Mesendoderm (in vitro differentiated cells): Measurements from ENCODE around the gene CHMP1B.
A peak's percentile ranks its signal among the peaks of the same experiment; 100 is the strongest.

ENCODE experiments used
- DNase-seq: peaks from one replicate; pipeline ENCODE4 v3.0.0; 2013
- H2AK5ac ChIP-seq: 2 replicates; pipeline ENCODE4 v1.6.1; 2013; ENCODE audit warnings: low read length, inconsistent platforms
- H2BK120ac ChIP-seq: 2 replicates; pipeline ENCODE4 v1.6.1; 2013; ENCODE audit warnings: low read depth, mild to moderate bottlenecking, low read length, moderate library complexity, mixed read lengths
- H2BK15ac ChIP-seq: replicated peaks from 2 replicates; pipeline ENCODE4 v1.6.1; 2013; ENCODE audit warnings: low read depth, mild to moderate bottlenecking, moderate library complexity
- H2BK5ac ChIP-seq: 2 replicates; pipeline ENCODE4 v1.6.1; 2013; ENCODE audit warnings: low read length, inconsistent platforms
- H3K18ac ChIP-seq: 2 replicates; pipeline ENCODE4 v1.6.1; 2013; ENCODE audit warnings: mild to moderate bottlenecking, low read length, mixed read lengths
- H3K23ac ChIP-seq: one replicate; pipeline ENCODE4 v1.6.1; 2013; ENCODE audit warnings: low read length
- H3K27ac ChIP-seq: 2 replicates; pipeline ENCODE4 v1.5.1; 2013; ENCODE audit warnings: low read depth, mild to moderate bottlenecking, inconsistent platforms, low read length, moderate library complexity
- H3K27me3 ChIP-seq: 2 replicates; pipeline ENCODE4 v1.6.1; 2013; ENCODE audit warnings: low read length, control low read depth, mild to moderate bottlenecking, inconsistent platforms; ENCODE audit not compliant: insufficient read depth, poor library complexity
- H3K36me3 ChIP-seq: 2 replicates; pipeline ENCODE4 v1.6.1; 2013; ENCODE audit warnings: low read length, inconsistent platforms; ENCODE audit not compliant: control insufficient read depth, insufficient read depth
- H3K4ac ChIP-seq: one replicate; pipeline ENCODE4 v1.6.1; 2013; ENCODE audit warnings: low read depth, mild to moderate bottlenecking, low read length, moderate library complexity
- H3K4me1 ChIP-seq: 2 replicates; pipeline ENCODE4 v1.6.1; 2013; ENCODE audit warnings: low read depth, low read length, inconsistent platforms; ENCODE audit not compliant: control insufficient read depth
- H3K4me2 ChIP-seq: 2 replicates; pipeline ENCODE4 v1.6.1; 2013; ENCODE audit warnings: low read length
- H3K4me3 ChIP-seq: 2 replicates; pipeline ENCODE4 v1.5.1; 2013; ENCODE audit warnings: mild to moderate bottlenecking, low read length
- H3K56ac ChIP-seq: one replicate; pipeline ENCODE4 v1.6.1; 2013; ENCODE audit warnings: low read length
- H3K79me1 ChIP-seq: 2 replicates; pipeline ENCODE4 v1.6.1; 2013; ENCODE audit warnings: low read length, inconsistent platforms
- H3K79me2 ChIP-seq: 2 replicates; pipeline ENCODE4 v1.6.1; 2013; ENCODE audit warnings: mild to moderate bottlenecking, low read length; ENCODE audit not compliant: control insufficient read depth, insufficient read depth
- H3K9ac ChIP-seq: 2 replicates; pipeline ENCODE4 v1.6.1; 2013; ENCODE audit warnings: low read length, inconsistent platforms
- H4K5ac ChIP-seq: one replicate; pipeline ENCODE4 v1.6.1; 2013; ENCODE audit warnings: low read length
- H4K8ac ChIP-seq: one replicate; pipeline ENCODE4 v1.6.1; 2013; ENCODE audit warnings: low read depth, mild to moderate bottlenecking, control low read depth, low read length, moderate library complexity
- WGBS: extraction: QIAGEN DNeasy Blood & Tissue Kit; methylation state at CpG from one replicate; pipeline ENCODE4 v1.1.7; 2013; ENCODE audit warnings: low lambda C conversion rate, missing lambda C conversion rate; ENCODE audit not compliant: insufficient coverage; ENCODE audit errors: extremely low coverage; 5-methylcytosine and 5-hydroxymethylcytosine counted together

CHMP1B gene

DNA sequence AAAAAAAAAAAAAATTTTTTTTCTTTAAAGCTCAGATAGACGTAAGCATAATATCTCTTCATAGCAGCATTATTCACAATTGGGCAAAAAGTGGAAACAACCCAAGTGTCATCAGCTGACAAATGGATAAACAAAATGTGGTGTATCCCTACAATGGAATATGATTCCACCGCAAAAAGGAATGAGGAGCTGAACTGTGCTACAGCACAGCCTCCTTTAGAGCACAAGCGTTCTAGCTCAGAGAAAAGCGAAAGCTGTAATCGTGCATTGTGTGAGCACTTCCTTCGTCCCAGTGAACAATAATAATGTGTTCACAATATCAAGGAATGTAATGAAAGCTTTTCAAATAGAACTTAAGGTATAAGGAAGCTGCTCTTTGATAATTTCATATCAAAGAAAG, 11.7 kb upstream of the CHMP1B start:
- H3K4ac ChIP-seq: no peak overlapping the region
- H2BK120ac ChIP-seq: no peak overlapping the region
- no peak overlapping the region for H2AK5ac ChIP-seq
- H3K18ac ChIP-seq: no peak overlapping the region
- no peak overlapping the region for H2BK5ac ChIP-seq
- H3K27ac ChIP-seq: no peak overlapping the region
- no peaks in the 10 kb centered on the region for H3K79me2 ChIP-seq
- no peak for DNase-seq
- no peak overlapping the region for H4K8ac ChIP-seq
- no peak overlapping the region for H3K9ac ChIP-seq
- WGBS: no CpG with 5 or more reads among the region's 6 CpGs
- H4K5ac ChIP-seq: no peak overlapping the region
- H3K36me3 ChIP-seq: no peaks in the 10 kb centered on the region
- H3K27me3 ChIP-seq: no peaks in the 10 kb centered on the region
- H3K4me2 ChIP-seq: no peak overlapping the region
- no peaks in the 10 kb centered on the region for H3K79me1 ChIP-seq
- H3K56ac ChIP-seq: no peak overlapping the region
- H3K4me3 ChIP-seq: no peak overlapping the region
- H2BK15ac ChIP-seq: no peak overlapping the region
- no peak overlapping the region for H3K23ac ChIP-seq
- no peaks in the 10 kb centered on the region for H3K4me1 ChIP-seq

DNA sequence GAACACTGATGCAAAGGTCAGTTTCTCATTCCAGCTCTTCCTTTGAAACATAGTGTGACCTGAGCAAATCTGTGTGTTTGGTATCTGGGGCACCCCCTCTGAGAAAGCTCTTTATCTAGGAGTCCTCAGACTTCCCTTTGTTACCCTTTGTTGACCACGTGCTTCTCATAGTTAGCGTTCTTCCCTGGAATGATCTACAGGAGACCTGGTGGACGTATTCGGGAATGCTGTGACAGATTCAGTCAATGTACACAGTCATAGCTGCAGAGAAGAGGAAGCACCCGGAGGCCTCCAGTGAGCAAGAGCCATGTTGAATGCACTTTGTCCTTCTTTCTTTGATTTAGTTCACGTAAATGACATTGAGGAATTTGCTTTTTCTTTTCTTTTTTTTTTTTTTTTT, 10.7 kb upstream of the CHMP1B start:
- Histone ChIP-seq H3K36me3 (no peaks in the 10 kb centered on the region), H2BK5ac (no peak overlapping the region), H3K27me3 (no peaks in the 10 kb centered on the region), H2BK15ac (no peak overlapping the region), H3K23ac (no peak overlapping the region), H3K18ac (no peak overlapping the region), H2BK120ac (no peak overlapping the region), H3K4ac (peak overlapping the region; percentile 7), H3K4me2 (no peak overlapping the region), H4K8ac (no peak overlapping the region), H4K5ac (no peak overlapping the region), H3K79me1 (no peaks in the 10 kb centered on the region), H3K4me3 (no peak overlapping the region), H3K9ac (no peak overlapping the region), H2AK5ac (no peak overlapping the region), H3K56ac (no peak overlapping the region), H3K4me1 (no peaks in the 10 kb centered on the region), H3K27ac (no peak overlapping the region), H3K79me2 (no peaks in the 10 kb centered on the region)
- peak; percentile 82 for DNase-seq
- WGBS: no CpG with 5 or more reads among the region's 6 CpGs

DNA sequence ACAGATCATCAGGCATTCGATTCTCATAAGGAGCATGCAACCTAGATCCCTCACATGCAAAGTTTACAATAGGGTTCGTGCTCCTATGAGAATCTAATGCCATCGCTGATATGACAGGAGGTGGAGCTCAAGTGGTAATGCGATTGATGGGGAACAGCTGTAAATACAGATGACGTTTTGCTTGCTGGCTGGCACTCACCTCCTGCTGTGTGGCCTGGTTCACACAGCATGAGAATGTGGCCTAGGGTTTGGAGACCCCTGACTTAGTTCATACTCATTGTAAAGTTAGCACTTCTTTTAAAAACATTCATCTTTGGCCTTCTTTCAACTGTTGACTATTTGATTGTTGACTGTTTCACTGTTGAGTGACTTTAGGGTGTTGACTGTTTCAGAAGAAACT, 8.7 kb upstream of the CHMP1B start:
- no peak overlapping the region for H2BK15ac ChIP-seq
- no peak overlapping the region for H4K8ac ChIP-seq
- no peak overlapping the region for H3K9ac ChIP-seq
- no peak overlapping the region for H2BK5ac ChIP-seq
- no peaks in the 10 kb centered on the region for H3K4me1 ChIP-seq
- no peak overlapping the region for H2AK5ac ChIP-seq
- H3K56ac ChIP-seq: no peak overlapping the region
- H3K36me3 ChIP-seq: no peaks in the 10 kb centered on the region
- no peaks in the 10 kb centered on the region for H3K79me1 ChIP-seq
- no peak overlapping the region for H4K5ac ChIP-seq
- no peak overlapping the region for H3K18ac ChIP-seq
- H3K4ac ChIP-seq: no peak overlapping the region
- H3K27ac ChIP-seq: no peak overlapping the region
- no peak for DNase-seq
- H2BK120ac ChIP-seq: no peak overlapping the region
- no peaks in the 10 kb centered on the region for H3K27me3 ChIP-seq
- WGBS: no CpG with 5 or more reads among the region's 5 CpGs
- no peak overlapping the region for H3K4me2 ChIP-seq
- no peak overlapping the region for H3K4me3 ChIP-seq
- H3K79me2 ChIP-seq: no peaks in the 10 kb centered on the region
- H3K23ac ChIP-seq: no peak overlapping the region

DNA sequence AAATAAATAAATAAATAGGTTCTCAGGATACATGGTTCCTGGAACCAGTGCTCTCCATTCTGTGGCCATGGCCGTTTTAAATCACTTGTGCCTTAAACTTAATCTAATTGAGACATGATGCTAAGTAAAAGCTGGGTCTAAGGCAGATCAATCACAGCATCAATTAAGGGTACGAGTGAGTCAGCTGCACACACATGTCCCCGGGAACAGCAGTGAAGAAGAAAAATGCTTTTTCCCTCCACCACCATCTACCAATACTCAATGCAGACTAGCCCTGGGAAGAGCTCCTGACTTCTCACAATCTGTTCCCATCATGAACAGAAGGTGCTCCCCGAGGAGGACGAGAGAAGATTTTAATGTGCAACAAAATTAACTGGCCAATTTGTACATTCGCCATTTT, 6.8 kb upstream of the CHMP1B start:
- H3K4me1 ChIP-seq: no peaks in the 10 kb centered on the region
- no peak overlapping the region for H2AK5ac ChIP-seq
- no peaks in the 10 kb centered on the region for H3K27me3 ChIP-seq
- DNase-seq: no peak
- no peaks in the 10 kb centered on the region for H3K79me1 ChIP-seq
- whole genome bisulfite sequencing: no CpG with 5 or more reads among the region's 6 CpGs
- no peak overlapping the region for H3K18ac ChIP-seq
- H2BK5ac ChIP-seq: no peak overlapping the region
- H3K4ac ChIP-seq: no peak overlapping the region
- no peak overlapping the region for H3K9ac ChIP-seq
- no peak overlapping the region for H3K4me3 ChIP-seq
- no peak overlapping the region for H4K5ac ChIP-seq
- H3K36me3 ChIP-seq: no peaks in the 10 kb centered on the region
- H2BK120ac ChIP-seq: no peak overlapping the region
- no peak overlapping the region for H3K27ac ChIP-seq
- H2BK15ac ChIP-seq: no peak overlapping the region
- H3K79me2 ChIP-seq: no peaks in the 10 kb centered on the region
- H4K8ac ChIP-seq: no peak overlapping the region
- H3K4me2 ChIP-seq: no peak overlapping the region
- H3K56ac ChIP-seq: no peak overlapping the region
- no peak overlapping the region for H3K23ac ChIP-seq

DNA sequence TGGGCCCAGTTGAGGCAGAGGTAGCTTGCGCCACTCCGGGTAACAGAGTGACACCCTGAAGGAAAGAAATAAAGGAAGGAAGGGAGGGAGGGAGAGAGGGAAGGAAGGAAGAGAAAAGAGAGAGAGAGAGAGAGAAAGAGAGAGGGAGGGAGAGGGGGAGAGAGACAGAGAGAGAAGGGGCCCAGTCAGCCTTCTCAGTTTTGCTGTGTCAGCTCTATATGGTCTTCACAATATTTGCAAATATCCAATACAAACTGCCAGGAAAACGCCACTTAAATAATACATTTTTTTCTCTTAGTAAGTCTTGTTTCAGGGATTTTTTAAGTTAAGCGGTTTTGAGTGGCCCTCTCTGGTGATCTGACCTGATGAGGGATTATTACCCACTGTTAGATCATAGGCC, 5.6 kb upstream of the CHMP1B start:
- H3K23ac ChIP-seq: no peak overlapping the region
- H3K4me1 ChIP-seq: peaks cover 1% of the 10 kb centered on the region
- H3K27me3 ChIP-seq: no peaks in the 10 kb centered on the region
- no peak overlapping the region for H4K8ac ChIP-seq
- no peak for DNase-seq
- no peak overlapping the region for H3K4ac ChIP-seq
- no peak overlapping the region for H3K4me3 ChIP-seq
- no peak overlapping the region for H2BK15ac ChIP-seq
- no peak overlapping the region for H3K9ac ChIP-seq
- H3K79me1 ChIP-seq: no peaks in the 10 kb centered on the region
- H3K27ac ChIP-seq: no peak overlapping the region
- no peak overlapping the region for H2BK120ac ChIP-seq
- no CpG with 5 or more reads among the region's 4 CpGs for WGBS
- H2BK5ac ChIP-seq: no peak overlapping the region
- no peak overlapping the region for H2AK5ac ChIP-seq
- no peak overlapping the region for H3K18ac ChIP-seq
- H4K5ac ChIP-seq: no peak overlapping the region
- H3K56ac ChIP-seq: no peak overlapping the region
- no peaks in the 10 kb centered on the region for H3K79me2 ChIP-seq
- no peak overlapping the region for H3K4me2 ChIP-seq
- H3K36me3 ChIP-seq: no peaks in the 10 kb centered on the region

DNA sequence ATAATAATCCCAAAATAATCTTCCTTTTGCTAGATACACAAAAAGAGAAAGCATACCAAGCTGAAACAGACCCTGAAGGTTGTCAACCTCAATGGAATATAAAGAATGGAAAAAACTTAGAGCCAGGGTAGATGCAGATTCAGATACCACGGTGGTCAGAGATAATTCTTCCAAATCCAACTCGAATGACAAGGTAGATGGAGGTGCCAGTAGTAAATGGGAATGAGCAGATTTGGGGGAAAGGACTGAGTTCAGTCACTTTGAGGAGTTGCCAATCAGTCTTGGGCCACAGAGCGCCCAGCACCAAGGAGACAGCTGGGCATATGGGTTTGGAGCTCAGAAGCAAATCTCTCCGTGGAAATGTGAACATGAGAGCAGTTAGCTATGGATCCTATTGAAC, 3.4 kb upstream of the CHMP1B start:
- no peaks in the 10 kb centered on the region for H3K27me3 ChIP-seq
- H3K56ac ChIP-seq: no peak overlapping the region
- no peak overlapping the region for H4K8ac ChIP-seq
- no peaks in the 10 kb centered on the region for H3K36me3 ChIP-seq
- H3K4ac ChIP-seq: no peak overlapping the region
- no peak overlapping the region for H2BK15ac ChIP-seq
- H2AK5ac ChIP-seq: no peak overlapping the region
- no peak overlapping the region for H3K27ac ChIP-seq
- no peak overlapping the region for H3K4me2 ChIP-seq
- H4K5ac ChIP-seq: no peak overlapping the region
- WGBS: no CpG with 5 or more reads among the region's 4 CpGs
- peaks cover 5% of the 10 kb centered on the region for H3K79me1 ChIP-seq
- no peak overlapping the region for H3K9ac ChIP-seq
- no peak overlapping the region for H2BK5ac ChIP-seq
- peaks cover 12% of the 10 kb centered on the region for H3K79me2 ChIP-seq
- no peak overlapping the region for H3K18ac ChIP-seq
- peaks cover 1% of the 10 kb centered on the region for H3K4me1 ChIP-seq
- no peak for DNase-seq
- no peak overlapping the region for H3K23ac ChIP-seq
- no peak overlapping the region for H2BK120ac ChIP-seq
- H3K4me3 ChIP-seq: no peak overlapping the region
